Measurements from ENCODE around the gene ZYX. TPM values are rescaled to one million over a fixed set of nuclear protein-coding genes. Genes with fewer than 3 reads are reported as not detected.
"Not testable (repeated sequence)": the region's sequence is repeated elsewhere in the genome, so short reads cannot be mapped to it uniquely, and the experiment has no call there.

Gene ZYX
- total RNA-seq, 6 experiments from 2014 or later: 29.7 to 129 (median 43.6) TPM

DNA sequence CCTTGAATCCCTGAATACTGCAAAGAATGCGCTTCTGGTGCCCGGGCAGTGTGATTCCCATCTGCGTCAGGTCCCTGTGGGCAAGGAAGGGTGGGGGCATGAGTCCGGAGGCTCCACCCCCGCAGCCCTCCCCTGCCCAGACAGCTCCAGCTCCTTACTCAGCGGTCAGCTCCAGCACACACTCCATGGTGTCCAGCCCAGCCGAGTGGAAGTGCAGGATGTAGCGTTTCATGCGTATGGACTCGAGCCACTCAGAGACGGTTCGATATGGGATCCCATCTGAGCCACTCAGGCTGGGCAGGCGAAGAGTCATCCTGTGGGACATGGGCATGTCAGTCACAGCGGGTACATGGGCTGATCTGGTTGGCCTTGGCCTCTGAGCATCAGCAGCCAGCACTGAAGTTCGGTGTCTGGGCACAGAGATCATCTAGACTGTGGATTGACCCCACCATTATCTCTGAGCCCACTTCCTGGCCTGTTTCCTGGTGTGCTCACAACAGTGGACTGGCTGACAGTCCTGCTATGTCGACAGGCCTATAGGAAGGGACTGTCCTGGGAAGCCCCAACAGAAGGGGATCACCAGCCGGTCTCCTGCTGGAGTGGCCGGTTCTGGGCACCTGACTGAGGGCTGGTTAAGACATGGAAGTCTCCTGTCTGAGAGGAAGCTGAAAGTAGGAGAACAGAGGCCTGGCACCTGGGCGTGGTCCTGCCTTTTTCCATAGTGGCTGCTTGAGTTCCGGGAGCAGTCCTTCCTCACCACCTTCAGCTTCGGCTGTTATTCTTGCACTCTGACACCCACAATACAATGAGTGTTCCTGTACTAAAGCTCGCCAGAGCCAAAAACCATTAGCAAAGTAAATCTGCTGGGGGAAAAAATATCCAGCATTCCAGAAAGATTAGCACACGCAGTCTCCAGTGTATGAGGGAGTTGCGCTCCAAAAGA is 10.6 kb downstream of the ZYX start:
- Histone ChIP-seq H3K36me3 (peaks cover 0 to 42% (median 19%) of the 10 kb centered on the region in 4 donors), H3K4me3 (no peak overlapping the region), H3K27ac (peak overlapping the region; percentile 42 to 51 (median 50)), H3K9me3 (no peaks in the 10 kb centered on the region), H3K27me3 (no peaks in the 10 kb centered on the region), H3K4me1 (peaks cover 0 to 60% (median 33%) of the 10 kb centered on the region in 4 donors)
- WGBS (ENCODE audit: insufficient coverage, low coverage, low lambda C conversion rate, missing lambda C conversion rate): 37% methylated on average over 9 of the region's 24 CpGs
- DNase-seq (peak; percentile 55 to 83 (median 78)), ATAC-seq (peak; percentile 32 to 43 (median 36))
- intact Hi-C loops (cut with DNase I): no loop called here
- no peak for TF ChIP-seq POLR2A (IDR thresholded peaks at IDR 0.05)
- TF ChIP-seq, protein P1, sequence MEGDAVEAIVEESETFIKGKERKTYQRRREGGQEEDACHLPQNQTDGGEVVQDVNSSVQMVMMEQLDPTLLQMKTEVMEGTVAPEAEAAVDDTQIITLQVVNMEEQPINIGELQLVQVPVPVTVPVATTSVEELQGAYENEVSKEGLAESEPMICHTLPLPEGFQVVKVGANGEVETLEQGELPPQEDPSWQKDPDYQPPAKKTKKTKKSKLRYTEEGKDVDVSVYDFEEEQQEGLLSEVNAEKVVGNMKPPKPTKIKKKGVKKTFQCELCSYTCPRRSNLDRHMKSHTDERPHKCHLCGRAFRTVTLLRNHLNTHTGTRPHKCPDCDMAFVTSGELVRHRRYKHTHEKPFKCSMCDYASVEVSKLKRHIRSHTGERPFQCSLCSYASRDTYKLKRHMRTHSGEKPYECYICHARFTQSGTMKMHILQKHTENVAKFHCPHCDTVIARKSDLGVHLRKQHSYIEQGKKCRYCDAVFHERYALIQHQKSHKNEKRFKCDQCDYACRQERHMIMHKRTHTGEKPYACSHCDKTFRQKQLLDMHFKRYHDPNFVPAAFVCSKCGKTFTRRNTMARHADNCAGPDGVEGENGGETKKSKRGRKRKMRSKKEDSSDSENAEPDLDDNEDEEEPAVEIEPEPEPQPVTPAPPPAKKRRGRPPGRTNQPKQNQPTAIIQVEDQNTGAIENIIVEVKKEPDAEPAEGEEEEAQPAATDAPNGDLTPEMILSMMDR (IDR thresholded peaks at IDR 0.05): no peak

DNA sequence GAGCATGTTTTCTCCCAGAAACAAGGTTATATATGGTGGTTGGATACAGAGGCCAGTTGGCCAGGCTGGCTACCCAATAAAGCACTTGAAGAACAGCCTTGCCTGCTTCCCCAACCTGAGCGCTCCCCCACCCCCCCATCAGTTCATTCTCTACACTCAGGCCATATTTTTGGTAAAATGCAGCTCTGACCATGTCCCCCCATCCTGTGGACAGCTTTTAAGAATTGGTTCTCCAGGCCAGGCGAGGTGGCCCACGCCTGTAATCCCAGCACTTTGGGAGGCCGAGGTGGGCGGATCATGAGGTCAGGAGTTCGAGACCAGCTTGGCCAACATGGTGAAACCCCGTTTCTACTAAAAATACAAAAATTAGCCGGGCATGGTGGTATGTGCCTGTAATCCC is 11.3 kb downstream of the ZYX start:
- H3K9me3 ChIP-seq; H3K27me3 ChIP-seq; ATAC-seq; H3K4me3 ChIP-seq; DNase-seq; intact Hi-C loops (cut with DNase I): not testable (repeated sequence)
- H3K36me3 ChIP-seq: peaks cover 0 to 39% (median 19%) of the 10 kb centered on the region in 4 donors
- peak overlapping the region in 2 of 3 donors; percentile 50 to 51 for H3K27ac ChIP-seq
- WGBS (ENCODE audit: insufficient coverage, low coverage, low lambda C conversion rate, missing lambda C conversion rate): 80% methylated on average over 1 of the region's 8 CpGs
- peaks cover 0 to 66% (median 36%) of the 10 kb centered on the region in 4 donors for H3K4me1 ChIP-seq

GRCh38 chr7:143392875-143393266 is 11.7 kb downstream of the ZYX start:
- DNase-seq (no peak), ATAC-seq (no peak)
- Histone ChIP-seq H3K4me3 (no peak overlapping the region), H3K4me1 (peaks cover 0 to 66% (median 36%) of the 10 kb centered on the region in 4 donors), H3K9me3 (no peaks in the 10 kb centered on the region), H3K27me3 (no peaks in the 10 kb centered on the region), H3K36me3 (peaks cover 0 to 36% (median 19%) of the 10 kb centered on the region in 4 donors), H3K27ac (peak overlapping the region in 1 of 3 donors; percentile 33)
- TF ChIP-seq, protein P1 (IDR thresholded peaks at IDR 0.05): no peak
- no peak for TF ChIP-seq POLR2A (IDR thresholded peaks at IDR 0.05)
- intact Hi-C loops (cut with DNase I): no loop called here
- WGBS (ENCODE audit: insufficient coverage, low coverage, low lambda C conversion rate, missing lambda C conversion rate): 100% methylated on average over 3 of the region's 6 CpGs

GRCh38 chr7:143393267-143394041 is 12.3 kb downstream of the ZYX start:
- ATAC-seq: peak; percentile 7 to 50 (median 16)

More at GRCh38 chr7:143393267-143394041, 12.3 kb downstream of the ZYX start:
- Histone ChIP-seq H3K36me3 (peaks cover 0 to 31% (median 15%) of the 10 kb centered on the region in 4 donors), H3K27me3 (no peaks in the 10 kb centered on the region), H3K27ac (peak overlapping the region in 1 of 3 donors; percentile 33), H3K4me3 (no peak overlapping the region), H3K4me1 (peaks cover 0 to 66% (median 36%) of the 10 kb centered on the region in 4 donors), H3K9me3 (no peaks in the 10 kb centered on the region)
- 51% methylated on average over 10 of the region's 14 CpGs for WGBS (ENCODE audit: insufficient coverage, low coverage, low lambda C conversion rate, missing lambda C conversion rate)
- TF ChIP-seq, protein P1 (IDR thresholded peaks at IDR 0.05): no peak
- no peak for TF ChIP-seq POLR2A (IDR thresholded peaks at IDR 0.05)
- intact Hi-C loops (cut with DNase I): no loop called here
- peak in 2 of 3 donors; percentile 57 to 83 for DNase-seq

Data from right lobe of liver (tissue), 6 donors.